NCI-H2196 treated with DMSO at 0.1 percent for 48 hours (cell line): ENCODE data around the gene PRKN.

Source experiments
- DNase-seq: peaks from one replicate; lab custom pipeline; 2025; ENCODE audit not compliant: unreplicated experiment; lab: John Stamatoyannopoulos, UW

The PRKN gene

DNA sequence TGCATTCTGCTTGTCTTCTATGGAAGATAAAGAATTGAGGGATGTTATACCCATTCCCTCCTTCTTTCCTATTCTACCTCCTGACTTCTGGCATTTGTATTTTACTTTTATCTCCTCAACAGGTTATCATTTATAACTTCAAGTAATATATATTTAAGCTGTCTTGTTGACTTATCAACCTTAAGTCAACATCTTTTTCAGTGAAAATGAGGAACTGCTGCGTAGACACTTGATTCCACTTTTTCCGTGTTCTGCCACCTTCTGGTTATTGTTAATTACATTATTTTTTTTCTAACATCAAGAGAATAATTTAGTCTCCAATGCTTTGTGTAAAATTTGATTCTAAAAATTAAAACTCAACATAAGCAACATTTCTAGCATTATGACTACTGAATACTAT, 107.5 kb downstream of the PRKN start:
- DNase-seq, result no peak

DNA sequence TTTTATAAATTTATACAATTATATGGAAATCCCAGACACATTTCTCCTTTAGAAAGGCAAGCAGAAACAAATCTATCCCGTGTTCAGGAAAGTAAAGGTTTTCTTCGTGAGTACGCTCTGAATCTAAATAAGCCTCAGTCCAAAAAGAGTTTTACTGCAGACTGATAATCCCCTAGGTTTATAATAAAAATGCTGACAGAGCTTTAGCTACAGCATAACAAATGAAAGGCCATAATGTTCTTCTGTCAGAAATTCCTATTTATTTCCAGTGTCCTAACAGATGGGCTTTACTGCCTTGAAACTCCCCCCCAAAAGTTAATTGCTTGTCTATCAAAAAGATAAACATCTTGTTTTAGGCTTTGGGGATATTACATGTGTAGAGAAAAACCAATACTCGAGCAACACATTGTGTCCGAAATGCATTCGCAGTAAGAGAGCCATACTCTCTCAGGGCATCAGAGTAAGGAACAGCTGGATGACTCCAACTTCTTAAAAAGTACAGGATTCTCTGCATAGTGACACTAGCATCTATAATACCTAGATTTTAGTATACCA, 109.0 kb downstream of the PRKN start:
- no peak for DNase-seq

- DNase-seq, result no peak
These were observed 112.4 kb downstream of the PRKN start for GRCh38 chr6:162615016-162615705.

DNA sequence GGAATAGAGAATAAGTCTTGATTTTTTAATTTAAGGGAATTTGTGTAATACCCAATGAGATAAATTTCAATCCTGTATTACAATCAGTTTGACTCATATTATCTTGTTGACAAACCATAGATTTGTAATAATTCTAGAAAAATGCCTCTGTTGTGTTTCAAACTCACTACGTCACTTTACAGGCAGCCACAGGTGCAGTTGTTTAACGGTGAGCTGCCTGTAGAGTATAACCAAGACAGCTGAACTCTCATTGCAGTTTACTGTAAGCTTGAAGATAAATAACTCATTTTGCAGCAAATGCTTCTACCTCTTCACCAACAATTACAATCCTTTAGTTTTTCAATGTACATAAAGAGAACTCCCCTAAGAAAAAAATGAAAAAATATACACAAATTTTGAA, 114.3 kb downstream of the PRKN start:
- DNase-seq, result no peak

DNA sequence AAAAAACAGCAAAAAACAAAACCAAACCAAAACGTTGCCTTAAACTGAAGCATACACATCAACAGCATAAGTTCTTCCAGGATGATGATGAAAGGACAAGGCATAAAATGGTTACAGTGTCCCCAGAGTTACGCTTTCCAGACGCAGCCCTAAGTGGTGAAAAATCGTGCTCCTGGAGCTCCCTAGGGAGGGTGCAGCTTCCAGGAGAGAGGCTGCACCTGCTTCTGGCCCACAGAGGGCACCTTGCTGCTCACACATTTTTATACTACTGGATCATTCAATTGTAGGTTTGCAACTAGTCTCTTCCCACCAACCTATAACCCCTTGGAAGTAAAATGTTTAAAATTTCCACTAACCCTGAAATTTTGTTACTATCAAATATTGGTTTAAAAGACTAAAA, 115.0 kb downstream of the PRKN start:
- no peak for DNase-seq

- no peak for DNase-seq
These were observed 117.2 kb downstream of the PRKN start for GRCh38 chr6:162610351-162610750.

GRCh38 chr6:162605881-162606280, 121.7 kb downstream of the PRKN start:
- no peak for DNase-seq

DNA sequence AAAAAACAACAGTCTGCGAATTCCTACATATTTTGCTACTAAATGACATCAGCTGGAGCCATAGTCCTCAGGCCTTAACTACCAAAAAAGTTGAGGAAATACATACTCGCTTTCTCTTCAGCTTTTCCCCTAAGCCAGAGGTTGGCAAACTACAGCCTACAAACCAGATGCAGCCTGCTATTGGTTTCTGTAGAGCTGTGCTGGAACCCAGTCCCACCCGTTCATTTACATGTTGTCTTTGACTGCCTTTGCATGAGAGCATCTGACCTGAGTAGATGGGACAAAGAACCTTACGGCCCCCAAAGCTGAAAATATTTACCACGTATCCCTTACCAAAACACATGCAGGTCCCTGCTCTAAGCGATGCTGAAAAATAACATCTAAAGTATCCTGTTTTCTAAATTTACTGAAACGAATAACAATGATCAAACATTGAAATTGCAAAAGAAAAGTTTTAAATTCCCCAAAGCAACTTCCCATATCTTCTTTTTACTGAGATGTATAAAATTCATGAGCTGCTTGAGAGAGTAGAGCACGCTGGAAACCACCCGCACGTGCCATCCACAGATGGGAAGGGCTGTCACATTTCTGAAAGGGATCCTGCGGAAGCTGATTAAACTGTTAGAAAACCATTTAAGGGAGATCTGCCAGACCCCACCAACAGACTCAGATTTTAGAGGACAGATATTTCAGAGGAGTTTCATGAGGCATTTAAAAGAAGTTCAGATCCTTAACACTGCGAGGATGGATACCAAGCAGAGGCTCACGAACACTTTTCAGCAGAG, 124.1 kb downstream of the PRKN start:
- no peak for DNase-seq

- no peak for DNase-seq
These were observed 124.8 kb downstream of the PRKN start for GRCh38 chr6:162602759-162603158.

GRCh38 chr6:162596676-162597075, 130.9 kb downstream of the PRKN start:
- DNase-seq, result no peak

DNA sequence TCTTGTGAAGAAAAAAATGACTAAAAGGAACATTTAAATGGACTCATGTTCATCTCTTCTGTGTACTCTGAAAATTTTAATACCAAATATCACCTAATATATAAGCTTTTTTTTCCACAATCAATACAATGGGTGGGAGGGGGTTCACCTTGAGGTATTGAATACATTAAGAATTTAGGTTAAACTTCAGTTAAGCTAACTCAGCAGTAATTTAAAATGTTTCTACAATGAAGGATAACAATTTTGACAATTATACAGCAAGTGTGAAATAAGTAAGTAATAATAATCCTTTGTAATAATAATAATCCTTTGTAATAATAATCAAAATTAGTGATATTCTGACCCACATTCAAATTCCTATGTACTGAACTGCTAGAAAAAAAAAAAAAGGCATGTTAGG, 136.0 kb downstream of the PRKN start:
- no peak for DNase-seq

DNA sequence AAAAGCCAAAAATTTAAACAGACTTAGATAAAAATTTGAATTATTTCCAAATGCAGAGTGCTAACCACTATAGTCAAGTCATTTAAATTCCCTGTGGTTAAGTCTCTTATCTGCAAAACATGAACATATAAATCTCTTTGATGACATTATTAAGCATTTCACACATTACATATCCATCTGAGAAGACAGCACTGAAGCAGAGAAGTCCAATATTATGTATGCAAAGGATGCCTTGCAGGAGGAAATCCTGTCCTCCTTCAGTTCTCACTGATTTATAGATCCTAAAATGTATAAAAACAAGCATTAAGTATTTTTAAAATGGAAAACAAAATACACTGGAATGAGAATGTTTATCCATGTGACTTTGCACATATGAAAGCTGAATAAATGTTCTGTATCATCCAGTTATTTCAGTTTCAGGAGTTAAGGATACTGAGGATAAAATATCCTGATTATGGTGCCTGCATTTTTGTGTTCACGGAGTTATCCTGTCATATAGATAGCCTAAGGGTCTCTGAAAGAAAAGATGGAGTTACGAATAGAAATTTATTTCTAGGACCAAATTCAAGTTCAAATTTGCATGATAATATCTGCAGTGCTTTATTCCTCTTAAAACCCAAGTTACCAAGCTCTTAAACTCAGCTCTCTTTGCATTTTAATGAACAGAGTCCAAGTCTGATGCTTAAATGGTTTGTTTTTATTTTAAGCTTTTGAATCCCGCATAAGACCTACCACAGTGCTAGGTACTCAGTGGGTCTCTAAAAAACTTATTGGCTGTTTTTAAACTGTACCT, 145.4 kb downstream of the PRKN start:
- DNase-seq, result no peak

DNA sequence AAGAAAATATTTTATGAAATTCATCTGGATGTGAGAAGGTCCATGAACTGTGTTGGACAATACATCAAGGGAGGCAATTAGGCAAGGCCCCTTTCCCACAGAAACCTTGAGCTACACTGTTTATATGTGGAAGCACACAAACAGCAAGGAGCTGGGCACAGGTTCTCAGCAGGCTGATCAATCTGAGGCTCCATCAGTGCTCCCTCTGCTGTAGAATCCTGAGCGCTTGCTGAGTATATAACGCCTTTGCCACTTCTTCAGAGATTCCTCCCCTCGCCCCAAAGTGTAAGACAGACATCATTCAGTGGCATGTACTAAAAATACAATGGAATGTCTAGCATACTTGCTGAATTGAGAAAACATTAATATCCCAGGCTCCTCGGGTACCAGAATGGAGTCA, 146.9 kb downstream of the PRKN start:
- DNase-seq, result no peak

GRCh38 chr6:162576016-162576415, 151.6 kb downstream of the PRKN start:
- no peak for DNase-seq

DNA sequence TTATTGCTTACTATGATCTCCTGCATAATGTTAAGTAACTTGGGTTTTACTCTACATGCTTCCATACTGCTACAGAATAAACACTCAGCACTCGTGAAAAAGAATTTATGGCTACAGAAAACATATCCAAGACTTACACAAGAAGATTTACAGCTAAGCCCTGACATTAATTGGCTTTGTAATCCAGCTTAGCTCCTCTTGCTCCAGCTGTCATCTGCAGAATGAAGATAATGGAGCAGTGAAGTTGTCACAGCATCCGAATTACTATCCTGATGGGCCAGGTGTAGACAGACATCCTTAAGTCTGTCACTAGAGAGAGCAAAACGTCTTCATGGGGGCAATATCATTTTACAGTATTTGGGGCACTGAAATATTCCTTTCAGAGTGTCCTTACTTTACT, 155.3 kb downstream of the PRKN start:
- no peak for DNase-seq

- DNase-seq, result no peak
These were observed 159.3 kb downstream of the PRKN start for GRCh38 chr6:162568266-162568665.

GRCh38 chr6:162562041-162562440, 165.5 kb downstream of the PRKN start:
- no peak for DNase-seq

GRCh38 chr6:162560891-162561290, 166.7 kb downstream of the PRKN start:
- DNase-seq, result no peak

GRCh38 chr6:162554531-162554930, 173.0 kb downstream of the PRKN start:
- DNase-seq, result no peak

GRCh38 chr6:162546905-162547304, 180.7 kb downstream of the PRKN start:
- no peak for DNase-seq

- DNase-seq, result no peak
These were observed 184.3 kb downstream of the PRKN start for GRCh38 chr6:162543221-162543620.
